ENCODE results near the gene EFNA5. TPM values are rescaled to one million over a fixed set of nuclear protein-coding genes. Genes with fewer than 3 reads are reported as not detected.

EFNA5 gene
- total and polyA plus RNA-seq, 2 of the 8 experiments (the other 6 are each of a cell fraction or from before 2014, with no cell fraction given) = 9.6 to 21.8 TPM

DNA sequence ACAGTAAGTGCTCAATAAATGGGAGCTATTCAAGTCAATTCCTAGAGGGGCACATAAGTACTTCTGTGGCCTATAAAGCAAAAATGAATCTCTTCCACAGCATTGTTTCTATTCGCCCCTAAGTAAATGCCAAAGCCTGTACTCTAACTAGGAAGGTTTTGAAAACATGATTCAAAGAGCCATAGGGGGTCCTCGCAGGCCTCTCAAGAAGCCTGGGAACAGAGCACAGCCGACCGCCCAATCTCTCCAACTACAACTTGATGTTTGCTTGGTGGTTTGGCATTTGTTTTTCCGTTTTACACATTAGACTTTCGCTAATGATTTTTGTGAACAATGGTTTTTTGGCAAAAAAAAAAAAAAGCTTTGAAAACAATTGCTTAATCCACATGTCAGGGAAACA is 19.4 kb downstream of the EFNA5 start:
- Histone ChIP-seq H3K9me3 (ENCODE audit: insufficient read depth in 2 of 2, low read depth in 1 of 2, low read length in 1 of 2) (no peaks in the 10 kb centered on the region), H2AFZ (ENCODE audit: low read length) (no peak overlapping the region), H3K18ac (ENCODE audit: extremely low read depth, low read length) (no peak overlapping the region), H3K23ac (ENCODE audit: insufficient read length) (no peak overlapping the region), H3K14ac (ENCODE audit: insufficient read length) (no peak overlapping the region), H3K9ac (replicated peaks in 1 of 4; ENCODE audit: extremely low read depth in 1 of 4, low read depth in 3 of 4, low read length in 3 of 4) (no peak overlapping the region), H2BK5ac (ENCODE audit: low read depth, low read length) (no peak overlapping the region), H2BK12ac (ENCODE audit: low read depth, low read length) (no peak overlapping the region), H3K4me3 (ENCODE audit: extremely low read depth in 1 of 4, insufficient read depth in 2 of 4, low read depth in 3 of 4, low read length in 4 of 4) (no peak overlapping the region), H3K79me2 (ENCODE audit: control insufficient read depth in 1 of 2, insufficient read depth in 2 of 2, low read length in 2 of 2) (peaks cover 0 to 40% of the 10 kb centered on the region in 2 experiments; a peak in 3 of 4 replicates), H3K23me2 (ENCODE audit: low read depth, low read length) (no peaks in the 10 kb centered on the region), H2BK20ac (ENCODE audit: low read length) (no peak overlapping the region), H3K36me3 (ENCODE audit: control insufficient read depth in 2 of 4, insufficient read depth in 4 of 4, low read length in 3 of 4) (no peaks in the 10 kb centered on the region), H2AK5ac (ENCODE audit: low read depth, low read length) (no peak overlapping the region), H4K91ac (replicated peaks; ENCODE audit: insufficient read length, low read length) (no peak overlapping the region), H4K20me1 (replicated peaks in 1 of 2; ENCODE audit: control insufficient read depth in 1 of 2, insufficient read depth in 2 of 2, low read length in 2 of 2) (peaks cover 4 to 13% of the 10 kb centered on the region in 2 experiments), H4K5ac (ENCODE audit: insufficient read length, low read depth, low read length) (no peak overlapping the region), H3K79me1 (ENCODE audit: low read depth, low read length) (no peaks in the 10 kb centered on the region), H3K56ac (replicated peaks; ENCODE audit: insufficient read length, low read depth, low read length) (no peak overlapping the region), H3K4ac (replicated peaks; ENCODE audit: insufficient read length, low read depth, low read length) (no peak overlapping the region), H4K8ac (ENCODE audit: extremely low read depth, insufficient read depth, low read length) (no peak overlapping the region), H3K4me2 (ENCODE audit: insufficient read depth in 1 of 2, low read depth in 2 of 2, low read length in 2 of 2) (no peak overlapping the region), H2BK120ac (replicated peaks; ENCODE audit: low read depth, low read length) (no peak overlapping the region), H3K27ac (ENCODE audit: low read depth, low read length) (no peak overlapping the region), H3K27me3 (replicated peaks in 1 of 4; ENCODE audit: control insufficient read depth in 3 of 4, extremely low read depth in 1 of 4, insufficient read depth in 3 of 4, low read length in 3 of 4) (no peaks in the 10 kb centered on the region; a peak in 2 of 7 replicates), H2BK15ac (ENCODE audit: low read length) (no peak overlapping the region), H3K4me1 (replicated peaks in 1 of 4; ENCODE audit: control insufficient read depth in 3 of 4, insufficient read depth in 4 of 4, low read length in 3 of 4) (peaks cover 0 to 6% (median 5%) of the 10 kb centered on the region in 4 experiments; a peak in 4 of 7 replicates)
- CTCF ChIA-PET (ENCODE audit: partially characterized antibody) = interaction anchor here (0.6 to 1.2 kb wide), 3 partner anchors 12 to 807 kb away, joined by 3 to 5 read pairs (median 3); no protein-coding TSS in a partner anchor
- POLR2A ChIA-PET (ENCODE audit: partially characterized antibody) = no interaction called here
- DNase-seq (ENCODE audit: low read depth in 1 of 2, low spot score in 2 of 2) (no peak), FAIRE-seq (peak; percentile 84)
- 42% methylated on average over 6 of the region's 6 CpGs; no CpG with 5 or more reads in 1 of the 2 experiments for WGBS, 2 experiments (ENCODE audit: extremely low coverage in 1 of 2, insufficient coverage in 1 of 2, insufficient read length in 1 of 2, insufficient replicate concordance in 2 of 2, low coverage in 1 of 2, low lambda C conversion rate in 2 of 2, missing lambda C conversion rate in 1 of 2)
- TF ChIP-seq CHD1 (IDR thresholded peaks at IDR 0.05; ENCODE audit: low read depth, low read length) = no peak
- TF ChIP-seq RXRA (IDR thresholded peaks at IDR 0.05; ENCODE audit: insufficient read depth, low read depth, low read length) = no peak
- TF ChIP-seq RAD21 (IDR thresholded peaks at IDR 0.05 in 1 of 2, conservative IDR thresholded peaks at IDR 0.05 in 1 of 2; ENCODE audit: low read depth in 2 of 2, low read length in 2 of 2) = peak; percentile 41 to 56; a peak in 3 of 4 replicates
- TF ChIP-seq, protein P1, sequence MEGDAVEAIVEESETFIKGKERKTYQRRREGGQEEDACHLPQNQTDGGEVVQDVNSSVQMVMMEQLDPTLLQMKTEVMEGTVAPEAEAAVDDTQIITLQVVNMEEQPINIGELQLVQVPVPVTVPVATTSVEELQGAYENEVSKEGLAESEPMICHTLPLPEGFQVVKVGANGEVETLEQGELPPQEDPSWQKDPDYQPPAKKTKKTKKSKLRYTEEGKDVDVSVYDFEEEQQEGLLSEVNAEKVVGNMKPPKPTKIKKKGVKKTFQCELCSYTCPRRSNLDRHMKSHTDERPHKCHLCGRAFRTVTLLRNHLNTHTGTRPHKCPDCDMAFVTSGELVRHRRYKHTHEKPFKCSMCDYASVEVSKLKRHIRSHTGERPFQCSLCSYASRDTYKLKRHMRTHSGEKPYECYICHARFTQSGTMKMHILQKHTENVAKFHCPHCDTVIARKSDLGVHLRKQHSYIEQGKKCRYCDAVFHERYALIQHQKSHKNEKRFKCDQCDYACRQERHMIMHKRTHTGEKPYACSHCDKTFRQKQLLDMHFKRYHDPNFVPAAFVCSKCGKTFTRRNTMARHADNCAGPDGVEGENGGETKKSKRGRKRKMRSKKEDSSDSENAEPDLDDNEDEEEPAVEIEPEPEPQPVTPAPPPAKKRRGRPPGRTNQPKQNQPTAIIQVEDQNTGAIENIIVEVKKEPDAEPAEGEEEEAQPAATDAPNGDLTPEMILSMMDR (IDR thresholded peaks at IDR 0.05; ENCODE audit: control extremely low read depth in 1 of 3, insufficient read depth in 1 of 3, low read depth in 1 of 3, low read length in 3 of 3) = 0 out of 4 replicates have a peak, but pooled peaks of 1 of the 3 experiments have one; percentile 12
- TF ChIP-seq YY1 (IDR thresholded peaks at IDR 0.05; ENCODE audit: low read depth, low read length) = no peak

All from H1 (cell line).